HPDE6-E6E7 (cell line): ENCODE data around the gene HSP90AA1.

Experiments used
- DNase-seq: peaks from one replicate; pipeline ENCODE4 v3.0.0; 2011; ENCODE audit warnings: missing footprints; ENCODE audit errors: extremely low spot score

The HSP90AA1 gene

DNA sequence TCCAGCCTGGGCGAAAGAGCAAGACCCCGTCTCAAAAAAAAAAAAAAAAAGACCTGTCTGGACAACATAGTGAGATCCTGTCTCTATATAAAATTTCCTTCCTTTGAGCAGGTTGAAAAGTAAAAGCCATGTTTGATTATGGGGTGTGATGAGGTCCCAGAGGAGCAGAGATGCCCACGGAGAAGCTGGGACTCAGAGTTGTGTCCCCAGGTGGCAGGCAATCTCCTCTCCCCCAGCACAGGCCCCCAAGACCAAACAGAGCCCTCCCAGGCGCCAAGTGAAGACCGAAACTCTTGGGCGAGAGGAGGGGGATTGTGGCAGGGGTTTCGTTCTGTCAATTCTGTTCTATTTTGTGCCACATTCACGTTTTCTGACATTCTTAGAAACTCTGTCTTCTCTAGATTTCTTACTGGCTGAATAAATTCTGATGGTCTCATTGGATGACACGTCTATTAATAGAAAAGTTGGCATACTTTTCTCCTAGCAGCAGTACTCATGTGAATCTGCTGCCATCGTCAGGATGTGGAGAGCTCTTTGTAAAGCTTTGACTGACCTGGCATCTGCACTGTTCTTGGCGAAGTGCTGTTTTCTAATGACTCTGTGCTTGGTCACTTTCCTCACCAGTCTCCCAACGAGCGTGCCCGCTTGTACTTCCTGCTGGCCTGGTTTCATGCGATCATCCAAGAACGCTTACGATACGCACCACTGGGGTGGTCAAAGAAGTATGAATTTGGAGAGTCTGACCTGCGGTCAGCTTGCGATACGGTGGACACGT lies 43.4 kb downstream of the HSP90AA1 start:
- DNase-seq = no peak

DNA sequence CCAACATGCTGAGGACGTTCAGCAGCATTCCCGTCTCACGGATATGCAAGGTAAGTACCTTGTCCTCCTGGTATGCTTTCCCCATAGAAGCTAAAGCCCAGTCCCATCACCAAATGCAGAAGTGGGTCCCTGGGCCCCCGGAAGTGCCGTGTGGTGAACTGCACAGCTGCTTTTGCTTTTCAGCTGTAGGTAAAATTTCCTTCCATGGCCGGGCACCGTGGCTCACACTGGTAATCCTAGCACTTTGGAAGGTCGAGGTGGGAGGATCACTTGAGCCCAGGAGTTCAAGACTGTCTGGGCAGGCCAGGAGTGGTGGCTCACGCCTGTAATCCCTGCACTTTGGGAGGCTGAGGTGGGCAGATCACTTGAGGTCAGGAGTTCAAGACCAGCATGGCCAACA lies 44.1 kb downstream of the HSP90AA1 start:
- DNase-seq = no peak

DNA sequence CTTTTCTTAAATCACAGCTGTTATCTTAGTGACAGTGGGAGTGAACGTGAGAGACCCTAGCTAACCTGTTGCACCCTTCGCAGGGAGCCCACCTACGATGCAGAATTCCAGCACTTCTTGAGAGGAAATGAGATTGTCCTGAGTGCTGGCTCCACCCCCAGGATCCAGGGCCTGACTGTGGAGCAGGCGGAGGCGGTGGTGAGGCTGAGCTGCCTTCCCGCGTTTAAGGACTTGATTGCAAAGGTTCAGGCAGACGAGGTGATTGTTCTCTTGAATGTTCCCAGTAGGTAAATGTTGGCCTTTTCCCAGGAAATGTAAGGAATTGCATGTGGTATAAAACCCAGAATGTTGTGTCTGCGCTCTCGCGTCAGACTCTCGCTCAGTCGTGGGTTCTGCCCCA lies 46.7 kb downstream of the HSP90AA1 start:
- no peak for DNase-seq

DNA sequence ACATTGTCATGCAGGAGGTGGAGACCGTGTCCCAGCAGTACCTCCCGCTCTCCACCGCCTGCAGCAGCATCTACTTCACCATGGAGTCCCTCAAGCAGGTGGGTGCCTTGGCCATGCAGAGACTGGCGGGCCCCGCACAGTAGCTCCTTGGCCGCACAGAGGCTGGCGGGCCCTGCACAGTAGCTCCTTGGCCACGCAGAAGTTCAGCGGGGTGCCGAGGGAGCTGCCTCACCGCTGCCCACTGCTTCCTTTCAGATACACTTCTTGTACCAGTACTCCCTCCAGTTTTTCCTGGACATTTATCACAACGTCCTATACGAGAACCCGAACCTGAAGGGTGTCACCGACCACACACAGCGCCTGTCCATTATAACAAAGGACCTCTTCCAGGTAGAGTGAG lies 47.7 kb downstream of the HSP90AA1 start:
- no peak for DNase-seq

DNA sequence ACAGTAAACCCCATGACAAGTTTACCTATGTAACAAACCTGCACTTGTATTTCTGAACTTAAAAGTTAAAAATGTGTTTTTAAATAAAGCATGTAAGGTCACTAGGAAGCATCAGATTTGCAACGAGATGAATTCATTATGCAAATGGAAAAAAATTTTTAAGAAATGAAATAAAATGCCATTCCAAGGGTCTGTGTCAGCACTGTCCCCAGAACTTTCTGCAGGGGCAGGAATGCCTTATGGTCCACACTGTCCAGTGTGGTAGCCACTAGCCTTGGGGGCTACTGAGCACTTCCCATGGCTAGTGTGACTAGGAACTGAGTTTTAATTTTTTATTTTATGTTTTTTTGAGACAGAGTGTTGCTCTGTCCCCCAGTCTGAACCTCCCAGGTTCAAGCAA lies 49.2 kb downstream of the HSP90AA1 start:
- no peak for DNase-seq

DNA sequence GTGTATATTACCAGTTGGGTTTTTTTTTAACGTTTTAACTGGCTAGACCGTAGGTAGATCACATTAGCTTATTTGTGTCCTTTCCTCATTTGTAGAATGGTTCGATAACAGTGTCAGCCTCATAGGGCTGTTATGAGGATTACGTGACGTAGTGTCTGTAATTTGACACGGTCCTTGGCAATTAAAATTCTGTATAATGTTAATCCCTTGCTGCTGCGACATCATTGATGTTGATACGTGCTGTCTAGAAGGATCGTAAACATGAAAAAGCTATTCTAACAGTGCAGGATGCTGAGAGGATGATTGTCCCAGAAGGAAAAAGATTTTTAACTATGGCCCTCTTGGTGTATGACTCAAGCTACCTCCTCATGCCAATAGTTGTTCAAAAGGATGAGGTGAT lies 50.9 kb downstream of the HSP90AA1 start:
- no peak for DNase-seq

DNA sequence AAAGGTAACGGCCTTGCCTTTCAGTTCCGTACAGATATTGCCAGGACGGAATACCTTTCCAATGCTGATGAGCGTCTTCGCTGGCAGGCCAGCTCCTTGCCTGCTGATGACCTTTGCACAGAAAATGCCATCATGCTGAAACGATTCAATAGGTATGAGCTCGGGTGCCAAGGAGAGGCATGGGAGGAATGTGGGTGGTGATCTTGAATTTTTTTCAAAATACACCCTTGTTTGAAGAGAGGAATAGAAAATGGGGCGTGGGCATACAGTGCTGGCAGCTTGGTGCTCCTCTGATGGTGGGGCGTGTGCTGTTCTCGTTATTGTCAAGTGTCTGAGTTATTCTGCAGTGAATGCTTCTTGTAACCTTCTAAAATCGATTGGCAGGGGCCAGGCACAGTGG lies 52.5 kb downstream of the HSP90AA1 start:
- DNase-seq = no peak

DNA sequence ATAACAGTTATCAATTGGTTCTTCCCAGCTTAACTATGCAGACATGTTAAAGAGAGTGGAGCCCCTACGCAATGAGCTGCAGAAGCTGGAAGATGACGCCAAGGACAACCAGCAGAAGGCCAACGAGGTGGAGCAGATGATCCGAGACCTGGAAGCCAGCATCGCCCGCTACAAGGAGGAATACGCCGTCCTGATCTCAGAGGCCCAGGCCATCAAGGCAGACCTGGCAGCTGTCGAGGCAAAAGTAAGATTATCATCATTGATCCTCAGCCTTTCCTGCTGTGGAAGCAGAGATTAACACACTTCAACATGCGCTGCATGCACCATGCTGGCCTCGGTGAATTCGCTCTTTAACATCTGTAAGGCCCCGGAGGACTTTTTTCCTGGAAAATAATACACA lies 53.6 kb downstream of the HSP90AA1 start:
- no peak for DNase-seq
